ENCODE measurements around the gene ZCCHC7. TPM values are rescaled to one million over a fixed set of nuclear protein-coding genes. Genes with fewer than 3 reads are reported as not detected.

The ZCCHC7 gene
- total and polyA plus RNA-seq, 2 donors (not counting 3 experiments of a cell fraction or from before 2014, with no cell fraction given) = 7.4 to 14.8 TPM

DNA sequence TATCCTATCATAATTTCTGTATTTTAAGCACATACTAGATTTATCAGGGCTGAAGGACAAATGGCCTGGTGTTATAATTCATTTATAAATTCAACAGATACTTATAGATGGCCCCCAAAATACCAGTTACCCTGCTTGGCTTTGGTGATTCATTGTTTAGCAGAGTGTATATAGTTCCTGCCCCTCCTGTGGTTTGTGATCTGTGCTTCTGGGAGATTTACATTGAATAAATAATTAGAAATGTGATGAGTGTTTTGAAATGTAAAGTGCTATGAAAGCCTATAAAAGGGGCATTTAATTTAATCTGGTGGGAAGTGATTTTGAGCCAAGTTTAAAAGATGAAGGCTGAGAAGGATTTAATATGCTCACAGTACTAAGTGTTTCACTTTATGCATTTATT lies 36.7 kb upstream of the ZCCHC7 start:
- H3K4me2 ChIP-seq (ENCODE audit: insufficient read depth, low read length) = no peak overlapping the region
- no peak overlapping the region for H2AFZ ChIP-seq (ENCODE audit: low read depth, low read length)
- no peak overlapping the region for H3K9ac ChIP-seq (replicated peaks; ENCODE audit: extremely low read depth, insufficient read depth, low read length)
- CTCF ChIA-PET = no interaction called here
- POLR2A ChIA-PET = no interaction called here
- BruUV-seq (replicated peaks) = no TSS peak
- H3K36me3 ChIP-seq (ENCODE audit: control insufficient read depth in 2 of 2, extremely low read depth in 1 of 2, insufficient read depth in 2 of 2, low read length in 2 of 2) = peaks cover 5 to 8% of the 10 kb centered on the region in 2 experiments
- no peaks in the 10 kb centered on the region for H4K20me1 ChIP-seq (replicated peaks; ENCODE audit: control insufficient read depth, extremely low read depth, insufficient read depth, low read length)
- H3K9me3 ChIP-seq (replicated peaks; ENCODE audit: control insufficient read depth, insufficient read depth, low read length) = no peaks in the 10 kb centered on the region
- H3K4me3 ChIP-seq (replicated peaks in 1 of 3; ENCODE audit: insufficient read depth in 1 of 3, low read depth in 1 of 3, low read length in 3 of 3) = no peak overlapping the region
- H3K79me2 ChIP-seq (ENCODE audit: control insufficient read depth, insufficient read depth, low read length) = peaks cover 2% of the 10 kb centered on the region
- H3K9me1 ChIP-seq (replicated peaks; ENCODE audit: control insufficient read depth, extremely low read depth, insufficient read depth, low read length) = no peaks in the 10 kb centered on the region
- H3K4me1 ChIP-seq (ENCODE audit: control insufficient read depth, extremely low read depth, insufficient read depth, low read length) = peaks cover 4% of the 10 kb centered on the region
- no peak for DNase-seq (ENCODE audit: low read depth, low spot score)
- intact Hi-C loops (cut with micrococcal nuclease) = no loop called here
- TF ChIP-seq, protein P1, sequence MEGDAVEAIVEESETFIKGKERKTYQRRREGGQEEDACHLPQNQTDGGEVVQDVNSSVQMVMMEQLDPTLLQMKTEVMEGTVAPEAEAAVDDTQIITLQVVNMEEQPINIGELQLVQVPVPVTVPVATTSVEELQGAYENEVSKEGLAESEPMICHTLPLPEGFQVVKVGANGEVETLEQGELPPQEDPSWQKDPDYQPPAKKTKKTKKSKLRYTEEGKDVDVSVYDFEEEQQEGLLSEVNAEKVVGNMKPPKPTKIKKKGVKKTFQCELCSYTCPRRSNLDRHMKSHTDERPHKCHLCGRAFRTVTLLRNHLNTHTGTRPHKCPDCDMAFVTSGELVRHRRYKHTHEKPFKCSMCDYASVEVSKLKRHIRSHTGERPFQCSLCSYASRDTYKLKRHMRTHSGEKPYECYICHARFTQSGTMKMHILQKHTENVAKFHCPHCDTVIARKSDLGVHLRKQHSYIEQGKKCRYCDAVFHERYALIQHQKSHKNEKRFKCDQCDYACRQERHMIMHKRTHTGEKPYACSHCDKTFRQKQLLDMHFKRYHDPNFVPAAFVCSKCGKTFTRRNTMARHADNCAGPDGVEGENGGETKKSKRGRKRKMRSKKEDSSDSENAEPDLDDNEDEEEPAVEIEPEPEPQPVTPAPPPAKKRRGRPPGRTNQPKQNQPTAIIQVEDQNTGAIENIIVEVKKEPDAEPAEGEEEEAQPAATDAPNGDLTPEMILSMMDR (IDR thresholded peaks at IDR 0.05; ENCODE audit: extremely low read depth in 1 of 2, insufficient read depth in 1 of 2, low read depth in 1 of 2, low read length in 2 of 2) = no peak
- TF ChIP-seq FOS (IDR thresholded peaks at IDR 0.05; ENCODE audit: borderline replicate concordance, insufficient read depth, low read length) (no peak), POLR2AphosphoS5 (IDR thresholded peaks at IDR 0.05; ENCODE audit: insufficient read depth, low read depth, low read length) (no peak)
- TF ChIP-seq, protein P2, sequence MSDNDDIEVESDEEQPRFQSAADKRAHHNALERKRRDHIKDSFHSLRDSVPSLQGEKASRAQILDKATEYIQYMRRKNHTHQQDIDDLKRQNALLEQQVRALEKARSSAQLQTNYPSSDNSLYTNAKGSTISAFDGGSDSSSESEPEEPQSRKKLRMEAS (IDR thresholded peaks at IDR 0.05; ENCODE audit: insufficient read depth, insufficient read length) = no peak
- no peaks in the 10 kb centered on the region for H3K27me3 ChIP-seq (ENCODE audit: control insufficient read depth in 2 of 2, insufficient read depth in 2 of 2, low read length in 2 of 2)
- FAIRE-seq = no peak
- dilution Hi-C loops (cut with MboI; ENCODE audit: extremely low pct_ligation_motif_present, low sequenced_read_pairs) = no loop called here
- no peak overlapping the region for H3K27ac ChIP-seq (ENCODE audit: insufficient read depth, low read depth, low read length)

DNA sequence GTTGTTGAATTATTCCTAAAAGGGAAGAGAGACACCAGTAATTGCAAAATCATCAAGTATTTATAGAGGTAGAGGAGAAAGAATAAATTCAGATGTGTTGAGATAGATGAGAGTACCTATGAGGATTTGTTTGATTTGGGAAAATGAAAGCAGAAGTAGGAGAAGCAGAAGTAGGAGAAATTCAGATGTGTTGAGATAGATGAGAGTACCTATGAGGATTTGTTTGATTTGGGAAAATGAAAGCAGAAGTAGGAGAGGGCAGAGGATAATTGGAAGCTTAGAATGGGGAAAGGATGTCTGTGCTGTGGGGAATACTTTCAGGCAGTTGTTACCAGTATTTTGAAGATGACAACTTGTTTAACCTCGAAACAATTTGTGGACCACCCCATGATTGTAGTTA lies 35.1 kb upstream of the ZCCHC7 start:
- H4K20me1 ChIP-seq (replicated peaks; ENCODE audit: control insufficient read depth, extremely low read depth, insufficient read depth, low read length) = no peaks in the 10 kb centered on the region
- no peak for DNase-seq (ENCODE audit: low read depth, low spot score)
- H3K9ac ChIP-seq (replicated peaks; ENCODE audit: extremely low read depth, insufficient read depth, low read length) = no peak overlapping the region
- dilution Hi-C loops (cut with MboI; ENCODE audit: extremely low pct_ligation_motif_present, low sequenced_read_pairs) (no loop called here), intact Hi-C loops (cut with micrococcal nuclease) (no loop called here)
- H3K79me2 ChIP-seq (ENCODE audit: control insufficient read depth, insufficient read depth, low read length) = peaks cover 2% of the 10 kb centered on the region
- H3K9me3 ChIP-seq (replicated peaks; ENCODE audit: control insufficient read depth, insufficient read depth, low read length) = no peaks in the 10 kb centered on the region
- BruUV-seq (replicated peaks) = no TSS peak
- no peak for FAIRE-seq
- H3K27ac ChIP-seq (ENCODE audit: insufficient read depth, low read depth, low read length) = no peak overlapping the region
- no peaks in the 10 kb centered on the region for H3K4me1 ChIP-seq (ENCODE audit: control insufficient read depth, extremely low read depth, insufficient read depth, low read length)
- no peaks in the 10 kb centered on the region for H3K27me3 ChIP-seq (ENCODE audit: control insufficient read depth in 2 of 2, insufficient read depth in 2 of 2, low read length in 2 of 2)
- CTCF ChIA-PET = no interaction called here
- POLR2A ChIA-PET = no interaction called here
- no peak overlapping the region for H3K4me2 ChIP-seq (ENCODE audit: insufficient read depth, low read length)
- no peak overlapping the region for H3K4me3 ChIP-seq (replicated peaks in 1 of 3; ENCODE audit: insufficient read depth in 1 of 3, low read depth in 1 of 3, low read length in 3 of 3)
- H3K9me1 ChIP-seq (replicated peaks; ENCODE audit: control insufficient read depth, extremely low read depth, insufficient read depth, low read length) = no peaks in the 10 kb centered on the region
- peaks cover 5 to 8% of the 10 kb centered on the region in 2 experiments for H3K36me3 ChIP-seq (ENCODE audit: control insufficient read depth in 2 of 2, extremely low read depth in 1 of 2, insufficient read depth in 2 of 2, low read length in 2 of 2)
- TF ChIP-seq, protein P1 (IDR thresholded peaks at IDR 0.05; ENCODE audit: extremely low read depth in 1 of 2, insufficient read depth in 1 of 2, low read depth in 1 of 2, low read length in 2 of 2) = no peak
- TF ChIP-seq EZH2 (IDR thresholded peaks at IDR 0.05; ENCODE audit: borderline replicate concordance, low read depth, low read length, severe bottlenecking) = no peak
- TF ChIP-seq JUN (IDR thresholded peaks at IDR 0.05; ENCODE audit: borderline replicate concordance, insufficient read depth, insufficient read length, low read depth) = no peak
- TF ChIP-seq FOS (IDR thresholded peaks at IDR 0.05; ENCODE audit: borderline replicate concordance, insufficient read depth, low read length) = no peak
- TF ChIP-seq POLR2AphosphoS5 (IDR thresholded peaks at IDR 0.05; ENCODE audit: insufficient read depth, low read depth, low read length) = no peak
- TF ChIP-seq GATA2 (IDR thresholded peaks at IDR 0.05; ENCODE audit: insufficient read depth, insufficient read length, low read depth, low read length) = no peak
- no peak for TF ChIP-seq MYC (IDR thresholded peaks at IDR 0.05; ENCODE audit: low read depth, low read length)
- TF ChIP-seq, protein P2 (IDR thresholded peaks at IDR 0.05; ENCODE audit: insufficient read depth, insufficient read length) = no peak
- no peak for TF ChIP-seq POLR2A (IDR thresholded peaks at IDR 0.05; ENCODE audit: low read depth, low read length)
- H2AFZ ChIP-seq (ENCODE audit: low read depth, low read length) = no peak overlapping the region
